Fibroblast of lung (primary cell): ENCODE data around the gene DDAH1.

ENCODE experiments used
- CTCF ChIP-seq, 2 donors: IDR thresholded peaks in 1 of 2; conservative IDR thresholded peaks in 1 of 2; 1 replicate in 1 of 2; 2 replicates in 1 of 2; pipeline ENCODE4 v1.5.1; 2011 to 2012; ENCODE audit warnings: low read length in 2 of 2, control low read depth in 1 of 2, inconsistent platforms in 1 of 2, low read depth in 1 of 2, mild to moderate bottlenecking in 1 of 2
- EZH2 ChIP-seq: IDR thresholded peaks from 2 replicates; pipeline ENCODE4 v1.5.1; 2012; ENCODE audit warnings: low read length, control low read depth, mild to moderate bottlenecking; ENCODE audit errors: missing control alignments

DNA sequence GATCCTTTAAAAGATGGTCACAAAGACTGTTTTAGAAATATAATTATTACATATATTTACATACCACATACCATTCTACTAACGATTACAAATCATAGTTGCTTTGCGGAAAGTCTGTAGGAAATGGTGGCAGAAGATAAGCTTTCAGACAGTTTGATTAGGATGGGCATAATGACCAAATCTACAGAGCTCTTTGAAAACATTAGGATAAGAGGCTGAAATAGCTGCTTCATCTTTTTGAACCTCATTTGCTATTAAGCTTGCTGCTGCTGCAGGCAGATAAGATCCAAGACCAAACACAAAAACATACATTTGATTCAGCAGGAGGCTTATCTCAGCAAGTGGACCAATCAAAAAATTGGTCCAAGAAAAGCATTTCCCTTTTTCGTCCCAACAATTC, 47.1 kb downstream of the DDAH1 start:
- no peak for TF ChIP-seq CTCF (conservative IDR thresholded peaks at IDR 0.05 in 1 of 2, IDR thresholded peaks at IDR 0.05 in 1 of 2; ENCODE audit: low read depth in 1 of 2, low read length in 2 of 2)
- TF ChIP-seq EZH2 = no peak
